H9 (cell line): ENCODE measurements around the gene NUDT16L1. TPM values are rescaled to one million over a fixed set of nuclear protein-coding genes. Genes with fewer than 3 reads are reported as not detected.
A peak's percentile ranks its signal among the peaks of the same experiment; 100 is the strongest.

ENCODE experiments used
- DNase-seq: peaks from one replicate; pipeline ENCODE4 v3.0.0-alpha.2; 2017
- H2AFZ ChIP-seq: one replicate; pipeline ENCODE4 v1.6.1; 2013; ENCODE audit warnings: mild to moderate bottlenecking, low read length, control low read depth, moderate library complexity
- H2AK5ac ChIP-seq: 2 replicates; pipeline ENCODE4 v1.6.1; 2013; ENCODE audit warnings: low read length, control low read depth, mixed read lengths; ENCODE audit not compliant: insufficient read length
- H2BK120ac ChIP-seq: one replicate; pipeline ENCODE4 v1.6.1; 2013; ENCODE audit warnings: low read depth, mild to moderate bottlenecking, low read length, control low read depth, inconsistent platforms; ENCODE audit not compliant: poor library complexity, severe bottlenecking
- H2BK12ac ChIP-seq: 2 replicates; pipeline ENCODE4 v1.6.1; 2013; ENCODE audit warnings: low read length, control low read depth, mixed read lengths, low read depth; ENCODE audit not compliant: insufficient read length
- H2BK15ac ChIP-seq: 2 replicates; pipeline ENCODE4 v1.6.1; 2013; ENCODE audit warnings: low read depth, low read length, control low read depth
- H2BK20ac ChIP-seq: one replicate; pipeline ENCODE4 v1.6.1; 2013; ENCODE audit warnings: low read depth, mild to moderate bottlenecking, low read length, control low read depth, inconsistent platforms; ENCODE audit not compliant: poor library complexity, severe bottlenecking
- H2BK5ac ChIP-seq: 2 replicates; pipeline ENCODE4 v1.6.1; 2013; ENCODE audit warnings: low read length, control low read depth, mixed read lengths; ENCODE audit not compliant: insufficient read length
- H3K14ac ChIP-seq: 2 replicates; pipeline ENCODE4 v1.6.1; 2013; ENCODE audit warnings: low read length, control low read depth; ENCODE audit not compliant: insufficient read depth
- H3K18ac ChIP-seq: 2 replicates; pipeline ENCODE4 v1.6.1; 2013; ENCODE audit warnings: low read depth, mild to moderate bottlenecking, mixed read lengths, low read length, control low read depth; ENCODE audit not compliant: insufficient read length
- H3K23ac ChIP-seq: 2 replicates; pipeline ENCODE4 v1.6.1; 2013; ENCODE audit warnings: low read length, control low read depth, mixed read lengths, low read depth; ENCODE audit not compliant: insufficient read length
- H3K23me2 ChIP-seq: 2 replicates; pipeline ENCODE4 v1.6.1; 2013; ENCODE audit warnings: low read depth, mild to moderate bottlenecking, mixed read lengths, low read length, control low read depth; ENCODE audit not compliant: insufficient read length, poor library complexity, severe bottlenecking
- H3K27ac ChIP-seq: 2 replicates; pipeline ENCODE4 v1.5.1; 2013; ENCODE audit warnings: low read length, control low read depth, mixed read lengths, low read depth; ENCODE audit not compliant: insufficient read length
- H3K27me3 ChIP-seq: 2 replicates; pipeline ENCODE4 v1.6.1; 2013; ENCODE audit warnings: low read length, control low read depth, inconsistent platforms; ENCODE audit not compliant: insufficient read depth
- H3K4ac ChIP-seq: 2 replicates; pipeline ENCODE4 v1.6.1; 2013; ENCODE audit warnings: low read depth, mild to moderate bottlenecking, control low read depth, inconsistent platforms, low read length, moderate library complexity
- H3K4me1 ChIP-seq: 2 replicates; pipeline ENCODE4 v1.6.1; 2013; ENCODE audit warnings: low read length, control low read depth, inconsistent platforms; ENCODE audit not compliant: insufficient read depth
- H3K4me2 ChIP-seq: 2 replicates; pipeline ENCODE4 v1.6.1; 2013; ENCODE audit warnings: low read length, control low read depth, mixed read lengths; ENCODE audit not compliant: insufficient read length, insufficient read depth
- H3K56ac ChIP-seq: 2 replicates; pipeline ENCODE4 v1.6.1; 2013; ENCODE audit warnings: low read depth, mild to moderate bottlenecking, mixed read lengths, low read length, control low read depth; ENCODE audit not compliant: insufficient read length
- H3K79me1 ChIP-seq: 2 replicates; pipeline ENCODE4 v1.6.1; 2013; ENCODE audit warnings: low read depth, mild to moderate bottlenecking, moderate library complexity, low read length, control low read depth, inconsistent platforms; ENCODE audit not compliant: insufficient read depth, poor library complexity, severe bottlenecking
- H3K79me2 ChIP-seq: 2 replicates; pipeline ENCODE4 v1.6.1; 2013; ENCODE audit warnings: low read length, control low read depth, inconsistent platforms; ENCODE audit not compliant: insufficient read depth
- H3K9ac ChIP-seq: 2 replicates; pipeline ENCODE4 v1.6.1; 2013; ENCODE audit warnings: low read length, control low read depth, mixed read lengths; ENCODE audit not compliant: insufficient read length; ENCODE audit errors: extremely low read depth
- H3K9me3 ChIP-seq: one replicate; pipeline ENCODE4 v1.6.1; 2013; ENCODE audit warnings: low read depth, low read length, inconsistent platforms; ENCODE audit not compliant: control insufficient read depth
- H3T11ph ChIP-seq: one replicate; pipeline ENCODE4 v1.6.1; 2013; ENCODE audit warnings: mild to moderate bottlenecking, low read length, control low read depth, inconsistent platforms
- H4K20me1 ChIP-seq: one replicate; pipeline ENCODE4 v1.6.1; 2013; ENCODE audit not compliant: control insufficient read depth, insufficient read length, insufficient read depth
- H4K5ac ChIP-seq: 2 replicates; pipeline ENCODE4 v1.6.1; 2013; ENCODE audit warnings: low read depth, mild to moderate bottlenecking, mixed read lengths, low read length, control low read depth; ENCODE audit not compliant: insufficient read length
- H4K8ac ChIP-seq: replicated peaks from 2 replicates; pipeline ENCODE4 v1.6.1; 2013; ENCODE audit warnings: low read length, control low read depth, mixed read lengths, low read depth; ENCODE audit not compliant: insufficient read length
- H4K91ac ChIP-seq: 2 replicates; pipeline ENCODE4 v1.6.1; 2013; ENCODE audit warnings: low read depth, mild to moderate bottlenecking, moderate library complexity, mixed read lengths, low read length, control low read depth; ENCODE audit not compliant: insufficient read length
- H3K27ac Mint-ChIP-seq, 3 experiments: 2 replicates in 2 of 3; 3 replicates in 1 of 3; pipeline ENCODE4 v1.8.0; 2020 to 2021; ENCODE audit warnings: mixed read lengths in 3 of 3, mild to moderate bottlenecking in 1 of 3, moderate library complexity in 1 of 3
- H3K27me3 Mint-ChIP-seq: 2 replicates; pipeline ENCODE4 v1.8.0; 2021; ENCODE audit warnings: low read depth, mild to moderate bottlenecking, moderate library complexity, mixed read lengths
- H3K36me3 Mint-ChIP-seq, 3 experiments: 2 replicates in 2 of 3; 3 replicates in 1 of 3; pipeline ENCODE4 v1.8.0; 2020 to 2021; ENCODE audit warnings: low read depth in 3 of 3, mixed read lengths in 3 of 3; ENCODE audit not compliant: insufficient read depth in 1 of 3
- H3K4me1 Mint-ChIP-seq, 2 experiments: 2 replicates each; pipeline ENCODE4 v1.8.0; 2020; ENCODE audit warnings: mixed read lengths in 2 of 2
- H3K4me3 Mint-ChIP-seq, 2 experiments: 2 replicates in 1 of 2; 3 replicates in 1 of 2; pipeline ENCODE4 v1.8.0; 2020 to 2021; ENCODE audit warnings: mild to moderate bottlenecking in 2 of 2, mixed read lengths in 2 of 2, moderate library complexity in 1 of 2
- H3K9me3 Mint-ChIP-seq, 2 experiments: 2 replicates in 1 of 2; 3 replicates in 1 of 2; pipeline ENCODE4 v1.8.0; 2020; ENCODE audit warnings: mild to moderate bottlenecking in 2 of 2, mixed read lengths in 2 of 2, moderate library complexity in 1 of 2
- CTCF ChIP-seq: fragments of 200-600 bp; sonication (generic); conservative IDR thresholded peaks from 3 replicates; pipeline ENCODE4 v1.8.0; 2021; ENCODE audit warnings: antibody characterized with exemption, mild to moderate bottlenecking
- WGBS: extraction: QIAGEN DNeasy Blood & Tissue Kit; methylation state at CpG from one replicate; pipeline ENCODE4 v1.1.7; 2013; ENCODE audit warnings: missing lambda C conversion rate, low lambda C conversion rate, mixed read lengths; ENCODE audit not compliant: insufficient read length; ENCODE audit errors: extremely low coverage; 5-methylcytosine and 5-hydroxymethylcytosine counted together
- total RNA-seq: library from RNA; stranded (reverse); gene quantifications from 2 replicates; pipeline ENCODE4 v1.2.1, GENCODE V29; 2021

NUDT16L1 gene
- total RNA-seq, 1 experiment from 2014 or later = 49.4 TPM

- H3K18ac ChIP-seq = no peak overlapping the region
- H3K79me2 ChIP-seq = peaks cover 4% of the 10 kb centered on the region; the same call in 1 of the 2 replicates
These were observed 39.9 kb downstream of the NUDT16L1 start for GRCh38 chr16:4733211-4733742.

More at GRCh38 chr16:4733211-4733742, 39.9 kb downstream of the NUDT16L1 start:
- WGBS = no CpG with 5 or more reads among the region's 17 CpGs
- H3K23ac ChIP-seq = no peak overlapping the region
- H3K4me1 Mint-ChIP-seq = peaks cover 8 to 12% of the 10 kb centered on the region in 2 experiments
- H2BK15ac ChIP-seq = no peak overlapping the region
- H2BK120ac ChIP-seq = no peak overlapping the region
- DNase-seq = no peak
- H3K23me2 ChIP-seq = peaks cover 9% of the 10 kb centered on the region
- peaks cover 0 to 23% (median 20%) of the 10 kb centered on the region in 3 experiments; a peak in 6 of 7 replicates for H3K36me3 Mint-ChIP-seq
- no peak overlapping the region for H2AFZ ChIP-seq
- H3K56ac ChIP-seq = no peak overlapping the region
- peaks cover 4% of the 10 kb centered on the region for H3K27me3 Mint-ChIP-seq
- no peaks in the 10 kb centered on the region for H3K27me3 ChIP-seq
- no peak for TF ChIP-seq CTCF
- peak overlapping the region; percentile 76 for H3K4me2 ChIP-seq
- no peak overlapping the region for H2BK20ac ChIP-seq
- no peak overlapping the region for H3T11ph ChIP-seq
- no peak overlapping the region for H3K27ac ChIP-seq
- H3K4me3 Mint-ChIP-seq = peak overlapping the region; percentile 92 to 97
- H3K4ac ChIP-seq = no peak overlapping the region
- H3K14ac ChIP-seq = no peak overlapping the region
- no peak overlapping the region for H2AK5ac ChIP-seq
- no peak overlapping the region for H2BK5ac ChIP-seq
- no peaks in the 10 kb centered on the region for H3K4me1 ChIP-seq
- no peaks in the 10 kb centered on the region; a peak in 1 of 5 replicates for H3K9me3 Mint-ChIP-seq
- no peak overlapping the region for H4K91ac ChIP-seq
- H4K20me1 ChIP-seq = no peaks in the 10 kb centered on the region
- no peak overlapping the region for H4K5ac ChIP-seq
- H3K79me1 ChIP-seq = peaks cover 6% of the 10 kb centered on the region
- peak overlapping the region; percentile 74 to 94 (median 83); a peak in 4 of 7 replicates for H3K27ac Mint-ChIP-seq
- no peaks in the 10 kb centered on the region for H3K9me3 ChIP-seq
- H2BK12ac ChIP-seq = no peak overlapping the region
- H3K9ac ChIP-seq = peak overlapping the region; percentile 27
- H4K8ac ChIP-seq = no peak overlapping the region
